Liver (tissue), 9 donors: ENCODE measurements around the gene ERFL. TPM values are rescaled to one million over a fixed set of nuclear protein-coding genes. Genes with fewer than 3 reads are reported as not detected.

Experiments
- DNase-seq: peaks from one replicate; pipeline ENCODE4 v3.0.0-alpha.2; 2017; ENCODE audit warnings: low spot score
- H3K27ac ChIP-seq, 2 donors: one replicate each; pipeline ENCODE4 v1.7.0; 2013; ENCODE audit warnings: inconsistent platforms in 2 of 2, low read length in 2 of 2, control low read depth in 1 of 2, low read depth in 1 of 2, mild to moderate bottlenecking in 1 of 2
- H3K27me3 ChIP-seq, 4 donors: one replicate each; pipeline versions ENCODE4 v1.6.1 to v1.7.0; 2013; ENCODE audit warnings: low read length in 3 of 4, inconsistent platforms in 1 of 4, mild to moderate bottlenecking in 1 of 4, moderate library complexity in 1 of 4; ENCODE audit not compliant: control insufficient read depth in 4 of 4, insufficient read depth in 4 of 4
- H3K36me3 ChIP-seq, 4 donors: one replicate each; pipeline versions ENCODE4 v1.6.1 to v1.7.0; 2013; ENCODE audit warnings: low read length in 3 of 4, mild to moderate bottlenecking in 3 of 4, low read depth in 1 of 4, moderate library complexity in 1 of 4; ENCODE audit not compliant: control insufficient read depth in 4 of 4, insufficient read depth in 3 of 4
- H3K4me1 ChIP-seq, 4 donors: one replicate each; pipeline versions ENCODE4 v1.6.1 to v1.7.0; 2013; ENCODE audit warnings: low read length in 3 of 4, mild to moderate bottlenecking in 3 of 4, moderate library complexity in 1 of 4; ENCODE audit not compliant: control insufficient read depth in 4 of 4, insufficient read depth in 4 of 4
- H3K4me3 ChIP-seq, 3 donors: one replicate each; pipeline versions ENCODE4 v1.6.1 to v1.7.0; 2013; ENCODE audit warnings: low read length in 3 of 3, control low read depth in 1 of 3, low read depth in 1 of 3, mild to moderate bottlenecking in 1 of 3
- H3K9ac ChIP-seq, 2 donors: one replicate each; pipeline ENCODE4 v1.7.0; 2013; ENCODE audit warnings: low read length in 2 of 2, mild to moderate bottlenecking in 2 of 2, moderate library complexity in 2 of 2, control low read depth in 1 of 2, low read depth in 1 of 2
- H3K9me3 ChIP-seq, 4 donors: one replicate each; pipeline versions ENCODE4 v1.6.1 to v1.7.0; 2013; ENCODE audit warnings: low read length in 3 of 4; ENCODE audit not compliant: control insufficient read depth in 4 of 4
- EGR1 ChIP-seq, 2 donors: IDR thresholded peaks; 2 replicates each; pipeline ENCODE4 v1.6.1; 2016 to 2018; ENCODE audit warnings: antibody characterized with exemption in 2 of 2, low read depth in 2 of 2
- FOXA2 ChIP-seq: IDR thresholded peaks from 2 replicates; pipeline ENCODE4 v1.6.1; 2016; ENCODE audit warnings: antibody characterized with exemption
- GABPA ChIP-seq, 2 donors: IDR thresholded peaks in 1 of 2; conservative IDR thresholded peaks in 1 of 2; 2 replicates each; pipeline ENCODE4 v1.6.1; 2016; ENCODE audit warnings: antibody characterized with exemption in 2 of 2, mild to moderate bottlenecking in 1 of 2, moderate library complexity in 1 of 2
- HNF4A ChIP-seq, 2 donors: conservative IDR thresholded peaks; 2 replicates each; pipeline ENCODE4 v1.6.1; 2016; ENCODE audit warnings: antibody characterized with exemption in 2 of 2, mild to moderate bottlenecking in 2 of 2
- NR2F2 ChIP-seq: IDR thresholded peaks from 2 replicates; pipeline ENCODE4 v1.6.1; 2016; ENCODE audit warnings: antibody characterized with exemption
- RXRA ChIP-seq, 2 donors: IDR thresholded peaks; 2 replicates each; pipeline ENCODE4 v1.6.1; 2017 to 2018; ENCODE audit warnings: antibody characterized with exemption in 2 of 2, mild to moderate bottlenecking in 1 of 2
- SP1 ChIP-seq: IDR thresholded peaks from 2 replicates; pipeline ENCODE4 v1.6.1; 2018; ENCODE audit warnings: antibody characterized with exemption, mild to moderate bottlenecking
- TAF1 ChIP-seq: conservative IDR thresholded peaks from 2 replicates; pipeline ENCODE4 v1.6.1; 2016; ENCODE audit warnings: antibody characterized with exemption, mild to moderate bottlenecking
- WGBS: extraction: QIAGEN DNeasy Blood & Tissue Kit; methylation state at CpG from one replicate; pipeline ENCODE4 v1.1.7; 2013; 5-methylcytosine and 5-hydroxymethylcytosine counted together
- polyA plus RNA-seq, 2 donors: library from polyadenylated mRNA; stranded (reverse) in 1 of 2; unstranded in 1 of 2; fragments of 200-250 nt in 1 of 2; fragments of >200 nt in 1 of 2; fragmentation: Nextera tagmentation in 1 of 2; extraction: Ambion mirVana in 1 of 2; gene quantifications; one replicate each; pipeline versions ENCODE4 v1.2.1 to v1.2.3, GENCODE V29; 2013 to 2015
- total RNA-seq, 2 donors: library from RNA; depleted of rRNA; stranded (reverse); fragments of >200 nt; gene quantifications; one replicate each; pipeline ENCODE4 v1.2.3, GENCODE V29; 2014
- TF ChIP-seq, protein P1 (sequence below): IDR thresholded peaks from 2 replicates; pipeline ENCODE4 v1.6.1; 2016; ENCODE audit warnings: antibody characterized with exemption
- TF ChIP-seq, protein P2 (sequence below): fragments of 150-350 bp; IDR thresholded peaks from 2 replicates; pipeline ENCODE4 v1.5.1; 2017; ENCODE audit warnings: improper control_type of control experiment, low read depth, low read length; ENCODE audit not compliant: missing input control
- TF ChIP-seq, protein P3 (sequence below): IDR thresholded peaks from 2 replicates; pipeline ENCODE4 v1.6.1; 2016; ENCODE audit warnings: antibody characterized with exemption
- TF ChIP-seq, protein P4 (sequence below): IDR thresholded peaks from 2 replicates; pipeline ENCODE4 v1.6.1; 2016; ENCODE audit warnings: antibody characterized with exemption, mild to moderate bottlenecking
- TF ChIP-seq, protein P5 (sequence below): IDR thresholded peaks from 2 replicates; pipeline ENCODE4 v1.6.1; 2016; ENCODE audit warnings: antibody characterized with exemption
- donor health status: healthy.
- donor health status: healthy.
- donor health status: healthy.
- donor health status: healthy.
- donor health status: healthy.

ERFL gene
- total and polyA plus RNA-seq, 4 donors = not detected

DNA sequence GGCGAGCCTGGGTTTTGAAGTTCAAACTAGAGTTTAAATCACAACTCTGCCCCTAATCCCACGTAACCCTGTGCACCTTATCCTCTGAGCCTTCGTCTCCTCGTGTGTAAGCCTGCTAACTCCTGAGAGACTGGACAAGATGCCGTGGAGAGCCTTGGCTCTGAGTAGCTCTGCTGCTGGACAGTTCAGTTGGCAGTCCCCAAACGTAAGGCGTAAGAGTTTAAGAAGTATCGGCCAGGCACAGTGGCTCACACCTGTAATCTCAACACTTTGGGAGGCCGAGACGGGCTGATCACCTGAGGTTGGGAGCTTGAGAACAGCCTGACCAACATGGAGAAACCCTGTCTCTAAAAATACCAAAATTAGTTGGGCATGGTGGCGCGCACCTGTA lies 55.9 kb downstream of the ERFL start:
- H3K27me3 ChIP-seq = no peaks in the 10 kb centered on the region
- WGBS = 90% methylated on average over 12 of the region's 12 CpGs
- H3K4me3 ChIP-seq = no peak overlapping the region
- H3K36me3 ChIP-seq = peaks cover 14 to 42% (median 17%) of the 10 kb centered on the region in 4 donors
- H3K9ac ChIP-seq = no peak overlapping the region
- H3K9me3 ChIP-seq = no peaks in the 10 kb centered on the region
- DNase-seq = no peak
- H3K27ac ChIP-seq = peak overlapping the region in 1 of 2 donors; percentile 42
- TF ChIP-seq HNF4A (conservative IDR thresholded peaks at IDR 0.05) (no peak), RXRA (IDR thresholded peaks at IDR 0.05) (no peak), GABPA (IDR thresholded peaks at IDR 0.05 in 1 of 2, conservative IDR thresholded peaks at IDR 0.05 in 1 of 2) (no peak), FOXA2 (no peak), TAF1 (no peak), EGR1 (IDR thresholded peaks at IDR 0.05; ENCODE audit: low read depth in 2 of 2) (no peak), SP1 (no peak)
- TF ChIP-seq, protein P1, sequence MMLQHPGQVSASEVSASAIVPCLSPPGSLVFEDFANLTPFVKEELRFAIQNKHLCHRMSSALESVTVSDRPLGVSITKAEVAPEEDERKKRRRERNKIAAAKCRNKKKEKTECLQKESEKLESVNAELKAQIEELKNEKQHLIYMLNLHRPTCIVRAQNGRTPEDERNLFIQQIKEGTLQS = no peak
- TF ChIP-seq, protein P2, sequence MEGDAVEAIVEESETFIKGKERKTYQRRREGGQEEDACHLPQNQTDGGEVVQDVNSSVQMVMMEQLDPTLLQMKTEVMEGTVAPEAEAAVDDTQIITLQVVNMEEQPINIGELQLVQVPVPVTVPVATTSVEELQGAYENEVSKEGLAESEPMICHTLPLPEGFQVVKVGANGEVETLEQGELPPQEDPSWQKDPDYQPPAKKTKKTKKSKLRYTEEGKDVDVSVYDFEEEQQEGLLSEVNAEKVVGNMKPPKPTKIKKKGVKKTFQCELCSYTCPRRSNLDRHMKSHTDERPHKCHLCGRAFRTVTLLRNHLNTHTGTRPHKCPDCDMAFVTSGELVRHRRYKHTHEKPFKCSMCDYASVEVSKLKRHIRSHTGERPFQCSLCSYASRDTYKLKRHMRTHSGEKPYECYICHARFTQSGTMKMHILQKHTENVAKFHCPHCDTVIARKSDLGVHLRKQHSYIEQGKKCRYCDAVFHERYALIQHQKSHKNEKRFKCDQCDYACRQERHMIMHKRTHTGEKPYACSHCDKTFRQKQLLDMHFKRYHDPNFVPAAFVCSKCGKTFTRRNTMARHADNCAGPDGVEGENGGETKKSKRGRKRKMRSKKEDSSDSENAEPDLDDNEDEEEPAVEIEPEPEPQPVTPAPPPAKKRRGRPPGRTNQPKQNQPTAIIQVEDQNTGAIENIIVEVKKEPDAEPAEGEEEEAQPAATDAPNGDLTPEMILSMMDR = no peak
- TF ChIP-seq, protein P3, sequence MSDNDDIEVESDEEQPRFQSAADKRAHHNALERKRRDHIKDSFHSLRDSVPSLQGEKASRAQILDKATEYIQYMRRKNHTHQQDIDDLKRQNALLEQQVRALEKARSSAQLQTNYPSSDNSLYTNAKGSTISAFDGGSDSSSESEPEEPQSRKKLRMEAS = no peak
- TF ChIP-seq, protein P4, sequence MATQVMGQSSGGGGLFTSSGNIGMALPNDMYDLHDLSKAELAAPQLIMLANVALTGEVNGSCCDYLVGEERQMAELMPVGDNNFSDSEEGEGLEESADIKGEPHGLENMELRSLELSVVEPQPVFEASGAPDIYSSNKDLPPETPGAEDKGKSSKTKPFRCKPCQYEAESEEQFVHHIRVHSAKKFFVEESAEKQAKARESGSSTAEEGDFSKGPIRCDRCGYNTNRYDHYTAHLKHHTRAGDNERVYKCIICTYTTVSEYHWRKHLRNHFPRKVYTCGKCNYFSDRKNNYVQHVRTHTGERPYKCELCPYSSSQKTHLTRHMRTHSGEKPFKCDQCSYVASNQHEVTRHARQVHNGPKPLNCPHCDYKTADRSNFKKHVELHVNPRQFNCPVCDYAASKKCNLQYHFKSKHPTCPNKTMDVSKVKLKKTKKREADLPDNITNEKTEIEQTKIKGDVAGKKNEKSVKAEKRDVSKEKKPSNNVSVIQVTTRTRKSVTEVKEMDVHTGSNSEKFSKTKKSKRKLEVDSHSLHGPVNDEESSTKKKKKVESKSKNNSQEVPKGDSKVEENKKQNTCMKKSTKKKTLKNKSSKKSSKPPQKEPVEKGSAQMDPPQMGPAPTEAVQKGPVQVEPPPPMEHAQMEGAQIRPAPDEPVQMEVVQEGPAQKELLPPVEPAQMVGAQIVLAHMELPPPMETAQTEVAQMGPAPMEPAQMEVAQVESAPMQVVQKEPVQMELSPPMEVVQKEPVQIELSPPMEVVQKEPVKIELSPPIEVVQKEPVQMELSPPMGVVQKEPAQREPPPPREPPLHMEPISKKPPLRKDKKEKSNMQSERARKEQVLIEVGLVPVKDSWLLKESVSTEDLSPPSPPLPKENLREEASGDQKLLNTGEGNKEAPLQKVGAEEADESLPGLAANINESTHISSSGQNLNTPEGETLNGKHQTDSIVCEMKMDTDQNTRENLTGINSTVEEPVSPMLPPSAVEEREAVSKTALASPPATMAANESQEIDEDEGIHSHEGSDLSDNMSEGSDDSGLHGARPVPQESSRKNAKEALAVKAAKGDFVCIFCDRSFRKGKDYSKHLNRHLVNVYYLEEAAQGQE = no peak
- TF ChIP-seq, protein P5, sequence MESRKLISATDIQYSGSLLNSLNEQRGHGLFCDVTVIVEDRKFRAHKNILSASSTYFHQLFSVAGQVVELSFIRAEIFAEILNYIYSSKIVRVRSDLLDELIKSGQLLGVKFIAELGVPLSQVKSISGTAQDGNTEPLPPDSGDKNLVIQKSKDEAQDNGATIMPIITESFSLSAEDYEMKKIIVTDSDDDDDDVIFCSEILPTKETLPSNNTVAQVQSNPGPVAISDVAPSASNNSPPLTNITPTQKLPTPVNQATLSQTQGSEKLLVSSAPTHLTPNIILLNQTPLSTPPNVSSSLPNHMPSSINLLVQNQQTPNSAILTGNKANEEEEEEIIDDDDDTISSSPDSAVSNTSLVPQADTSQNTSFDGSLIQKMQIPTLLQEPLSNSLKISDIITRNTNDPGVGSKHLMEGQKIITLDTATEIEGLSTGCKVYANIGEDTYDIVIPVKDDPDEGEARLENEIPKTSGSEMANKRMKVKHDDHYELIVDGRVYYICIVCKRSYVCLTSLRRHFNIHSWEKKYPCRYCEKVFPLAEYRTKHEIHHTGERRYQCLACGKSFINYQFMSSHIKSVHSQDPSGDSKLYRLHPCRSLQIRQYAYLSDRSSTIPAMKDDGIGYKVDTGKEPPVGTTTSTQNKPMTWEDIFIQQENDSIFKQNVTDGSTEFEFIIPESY = no peak
- H3K4me1 ChIP-seq = peaks cover 0 to 14% (median 5%) of the 10 kb centered on the region in 4 donors

DNA sequence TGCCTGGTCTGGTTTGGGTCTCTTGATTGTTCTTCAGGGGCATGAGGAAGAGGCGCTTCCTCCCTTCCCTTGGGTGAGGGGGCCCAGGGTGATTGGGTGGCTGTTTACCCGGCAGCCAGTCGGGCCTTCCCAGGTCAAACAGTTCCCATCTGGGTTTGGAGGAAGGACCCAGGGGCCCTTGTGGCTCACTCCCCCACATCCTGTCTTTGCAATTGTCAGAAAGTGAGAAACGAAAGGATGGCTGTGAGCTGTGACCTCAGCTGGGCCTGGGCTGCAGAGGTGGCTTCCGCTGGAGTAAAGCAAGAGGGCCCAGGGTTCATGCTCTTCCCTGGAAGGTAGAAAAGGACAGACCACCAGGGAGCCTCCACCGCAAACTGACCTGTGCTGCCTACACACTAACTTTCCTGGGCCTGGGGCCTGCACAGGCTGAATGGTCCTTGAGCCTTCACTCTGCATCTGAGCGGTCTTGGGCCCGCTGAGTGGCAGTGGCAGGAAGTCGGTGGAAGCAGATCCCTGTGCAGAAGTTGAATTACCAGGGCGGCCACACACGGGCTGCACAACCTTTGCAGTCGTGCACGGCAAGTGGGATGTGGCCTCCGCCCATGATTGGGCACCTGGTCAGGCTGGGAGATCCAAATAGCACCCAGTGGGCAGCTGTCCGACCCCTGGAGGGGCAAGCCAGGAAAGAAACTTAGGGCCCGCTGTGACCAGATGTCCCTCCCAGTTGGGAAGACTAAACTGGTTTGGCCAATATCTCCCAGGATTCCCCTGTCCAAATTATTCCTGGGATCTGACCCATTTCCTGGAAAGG lies 56.5 kb downstream of the ERFL start:
- Histone ChIP-seq H3K27me3 (no peaks in the 10 kb centered on the region), H3K4me1 (peaks cover 0 to 14% (median 5%) of the 10 kb centered on the region in 4 donors), H3K36me3 (peaks cover 16 to 46% (median 17%) of the 10 kb centered on the region in 4 donors), H3K27ac (peak overlapping the region in 1 of 2 donors; percentile 42), H3K4me3 (no peak overlapping the region), H3K9me3 (no peaks in the 10 kb centered on the region), H3K9ac (no peak overlapping the region)
- DNase-seq = no peak
- TF ChIP-seq SP1 = peak; percentile 9
- peak; percentile 53 for TF ChIP-seq NR2F2
- TF ChIP-seq TAF1 = no peak
- TF ChIP-seq, protein P3 = no peak
- TF ChIP-seq, protein P1 = no peak
- no peak for TF ChIP-seq HNF4A (conservative IDR thresholded peaks at IDR 0.05)
- 68% methylated on average over 16 of the region's 16 CpGs for WGBS
